Activated naive CD4-positive, alpha-beta T cell treated with anti-CD3 and anti-CD28 coated beads, Interleukin-2, amount 10 ng/mL, durations not matched to agents 7 days and 5 days (primary cell): ENCODE measurements around the gene ACAA2.
"Not testable (repeated sequence)": the region's sequence is repeated elsewhere in the genome, so short reads cannot be mapped to it uniquely, and the experiment has no call there.

ENCODE experiments used
- CTCF ChIA-PET: fragments of 350-600 bp; sonication (Branson Sonifier 250); formaldehyde crosslinking; loops from one replicate; lab custom pipeline; 2021; ENCODE audit warnings: antibody characterized with exemption; lab: Charles Lee
- DNase-seq: peaks from one replicate; pipeline ENCODE4 v3.0.0-alpha.2; 2020
- H3K27ac Mint-ChIP-seq: one replicate; pipeline ENCODE4 v1.8.0; 2021; ENCODE audit warnings: mild to moderate bottlenecking, moderate library complexity, mixed read lengths
- H3K27me3 Mint-ChIP-seq: one replicate; pipeline ENCODE4 v1.8.0; 2021; ENCODE audit warnings: mild to moderate bottlenecking, mixed read lengths
- H3K36me3 Mint-ChIP-seq: one replicate; pipeline ENCODE4 v1.8.0; 2021; ENCODE audit warnings: mixed read lengths
- H3K4me1 Mint-ChIP-seq: one replicate; pipeline ENCODE4 v1.8.0; 2021; ENCODE audit warnings: mixed read lengths
- H3K4me3 Mint-ChIP-seq: one replicate; pipeline ENCODE4 v1.8.0; 2021; ENCODE audit warnings: mild to moderate bottlenecking, moderate library complexity, mixed read lengths
- H3K9me3 Mint-ChIP-seq: one replicate; pipeline ENCODE4 v1.8.0; 2021; ENCODE audit warnings: mixed read lengths

ACAA2 gene

DNA sequence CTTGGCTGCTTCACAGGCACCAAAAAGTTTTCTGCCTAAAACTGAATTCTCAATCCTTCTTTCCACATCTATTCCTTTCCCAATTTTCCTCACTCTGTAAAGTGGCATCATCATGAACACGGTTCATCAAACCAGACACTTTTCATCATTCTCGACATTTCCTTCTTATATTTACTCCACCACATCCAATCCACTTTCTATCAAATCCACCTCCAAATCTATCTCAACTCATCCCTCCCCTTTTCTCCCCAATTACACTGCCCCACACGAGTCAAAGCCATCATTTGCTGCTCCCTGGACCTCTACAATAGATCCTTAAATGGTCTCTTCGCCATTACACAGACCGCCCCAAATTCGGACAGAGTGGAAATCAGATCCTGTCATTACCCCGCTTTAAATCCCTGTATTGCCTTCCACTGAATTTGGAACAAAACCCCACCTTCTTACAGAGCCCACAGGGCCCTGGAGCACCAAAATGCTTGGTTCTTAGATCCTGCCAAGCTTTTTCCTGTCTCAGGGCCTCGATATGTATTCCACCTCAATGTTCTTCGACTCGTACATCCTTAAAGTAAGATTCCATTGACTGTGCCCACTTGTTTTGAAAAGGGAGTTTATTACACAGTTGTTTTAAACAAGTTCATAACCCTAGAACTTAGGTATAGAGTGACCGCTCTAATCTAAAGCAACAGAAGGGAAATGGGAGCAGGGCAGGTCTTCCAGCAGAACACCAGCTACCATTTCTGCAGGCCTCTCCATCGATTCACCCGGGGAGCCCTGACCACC is 856 bp downstream of the ACAA2 start:
- peak overlapping the region; percentile 95 for H3K4me3 Mint-ChIP-seq
- no peaks in the 10 kb centered on the region for H3K27me3 Mint-ChIP-seq
- peaks cover 60% of the 10 kb centered on the region for H3K36me3 Mint-ChIP-seq
- H3K4me1 Mint-ChIP-seq: peaks cover 44% of the 10 kb centered on the region
- no peak for DNase-seq
- H3K27ac Mint-ChIP-seq: peak overlapping the region; percentile 96
- CTCF ChIA-PET: no interaction called here
- peaks cover 22% of the 10 kb centered on the region for H3K9me3 Mint-ChIP-seq

- Mint-ChIP-seq H3K4me3 (peak overlapping the region; percentile 25), H3K9me3 (peaks cover 22% of the 10 kb centered on the region), H3K27ac (no peak overlapping the region), H3K36me3 (peaks cover 60% of the 10 kb centered on the region), H3K4me1 (peaks cover 39% of the 10 kb centered on the region), H3K27me3 (no peaks in the 10 kb centered on the region)
- CTCF ChIA-PET: interaction anchor here (1.0 kb wide), 1 partner anchor 47 kb away, joined by 3 read pairs; no protein-coding TSS in a partner anchor
- DNase-seq: no peak
Measured at GRCh38 chr18:49811151-49811938, 2.0 kb downstream of the ACAA2 start.

GRCh38 chr18:49808553-49809191 is 4.7 kb downstream of the ACAA2 start:
- peaks cover 24% of the 10 kb centered on the region for H3K4me1 Mint-ChIP-seq
- H3K27ac Mint-ChIP-seq, H3K27me3 Mint-ChIP-seq, DNase-seq, H3K4me3 Mint-ChIP-seq, CTCF ChIA-PET: not testable (repeated sequence)
- peaks cover 22% of the 10 kb centered on the region for H3K9me3 Mint-ChIP-seq
- peaks cover 48% of the 10 kb centered on the region for H3K36me3 Mint-ChIP-seq

DNA sequence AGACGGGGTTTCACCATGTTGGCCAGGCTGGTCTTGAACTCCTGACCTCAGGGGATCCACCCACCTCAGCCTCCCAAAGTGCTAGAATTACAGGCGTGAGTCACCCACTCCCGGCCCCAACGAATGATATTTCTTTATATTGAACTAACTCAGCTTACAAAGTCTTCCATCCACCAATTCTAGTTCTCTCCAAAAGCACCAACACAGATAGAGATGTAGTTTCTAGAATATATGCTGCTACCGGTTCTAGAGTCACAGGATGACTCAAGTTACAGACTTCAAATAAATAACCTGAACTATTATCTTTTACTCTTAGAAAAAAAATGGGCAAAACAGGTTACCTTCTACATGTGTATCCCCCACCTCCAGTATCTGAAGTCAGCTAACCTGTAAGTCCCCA is 9.2 kb downstream of the ACAA2 start:
- Mint-ChIP-seq H3K27me3 (no peaks in the 10 kb centered on the region), H3K27ac (no peak overlapping the region), H3K4me1 (peaks cover 5% of the 10 kb centered on the region), H3K4me3 (no peak overlapping the region), H3K9me3 (peaks cover 10% of the 10 kb centered on the region), H3K36me3 (peaks cover 40% of the 10 kb centered on the region)
- DNase-seq: no peak
- CTCF ChIA-PET: no interaction called here

DNA sequence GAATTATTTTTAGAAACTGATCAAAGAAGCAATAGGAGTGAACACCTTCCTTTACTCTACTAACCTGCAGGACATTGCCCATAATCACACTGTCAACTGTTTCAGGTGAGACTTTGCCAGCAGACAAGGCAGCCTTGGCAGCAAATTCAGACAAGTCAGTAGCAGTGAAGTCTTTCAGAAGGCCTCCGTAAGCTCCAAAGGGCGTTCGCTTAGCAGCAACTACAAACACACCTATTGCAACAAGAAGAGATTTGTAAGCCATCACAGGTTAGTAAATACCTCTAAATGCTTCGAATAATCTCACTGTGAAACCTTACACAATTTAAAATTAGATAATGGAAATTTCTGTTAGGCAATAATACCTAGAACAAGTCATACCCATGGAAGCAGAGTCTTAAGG is 10.7 kb downstream of the ACAA2 start:
- H3K9me3 Mint-ChIP-seq: no peaks in the 10 kb centered on the region
- no peak for DNase-seq
- H3K27me3 Mint-ChIP-seq: no peaks in the 10 kb centered on the region
- H3K4me3 Mint-ChIP-seq: no peak overlapping the region
- no peak overlapping the region for H3K27ac Mint-ChIP-seq
- CTCF ChIA-PET: no interaction called here
- H3K36me3 Mint-ChIP-seq: peaks cover 36% of the 10 kb centered on the region
- peaks cover 5% of the 10 kb centered on the region for H3K4me1 Mint-ChIP-seq

DNA sequence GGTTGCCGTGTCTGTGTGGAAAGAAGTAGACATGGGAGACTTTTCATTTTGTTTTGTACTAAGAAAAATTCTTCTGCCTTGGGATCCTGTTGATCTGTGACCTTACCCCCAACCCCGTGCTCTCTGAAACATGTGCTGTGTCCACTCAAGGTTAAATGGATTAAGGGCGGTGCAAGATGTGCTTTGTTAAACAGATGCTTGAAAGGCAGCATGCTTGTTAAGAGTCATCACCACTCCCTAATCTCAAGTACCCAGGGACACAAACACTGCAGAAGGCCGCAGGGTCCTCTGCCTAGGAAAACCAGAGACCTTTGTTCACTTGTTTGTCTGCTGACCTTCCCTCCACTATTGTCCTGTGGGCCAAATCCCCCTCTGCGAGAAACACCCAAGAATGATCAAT is 12.8 kb downstream of the ACAA2 start:
- DNase-seq, H3K4me3 Mint-ChIP-seq, H3K27ac Mint-ChIP-seq, H3K27me3 Mint-ChIP-seq, CTCF ChIA-PET, H3K9me3 Mint-ChIP-seq: not testable (repeated sequence)
- Mint-ChIP-seq H3K36me3 (peaks cover 43% of the 10 kb centered on the region), H3K4me1 (peaks cover 17% of the 10 kb centered on the region)

GRCh38 chr18:49799806-49800205 is 13.5 kb downstream of the ACAA2 start:
- H3K27ac Mint-ChIP-seq, CTCF ChIA-PET, H3K4me3 Mint-ChIP-seq, DNase-seq, H3K27me3 Mint-ChIP-seq, H3K9me3 Mint-ChIP-seq: not testable (repeated sequence)
- Mint-ChIP-seq H3K36me3 (peaks cover 46% of the 10 kb centered on the region), H3K4me1 (peaks cover 16% of the 10 kb centered on the region)

DNA sequence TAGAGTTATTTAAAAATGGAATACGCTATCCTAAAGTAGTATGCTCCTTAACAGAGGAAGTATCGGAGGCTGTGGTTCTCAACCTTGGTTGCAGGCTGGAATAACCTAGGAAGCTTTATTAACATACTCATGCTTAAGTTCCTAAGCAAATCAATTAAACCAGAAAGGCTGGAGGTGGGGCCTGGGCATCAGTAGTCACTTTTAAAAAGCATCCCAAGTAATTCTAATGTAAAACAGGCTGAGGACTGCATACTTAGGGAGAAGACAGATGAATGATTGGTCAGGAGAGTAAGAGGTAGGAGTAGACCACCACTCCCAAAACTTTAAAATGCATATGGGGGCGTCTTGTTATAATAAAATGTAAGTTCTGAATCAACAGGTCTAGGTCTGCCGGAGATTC is 15.3 kb downstream of the ACAA2 start:
- DNase-seq: no peak
- no peak overlapping the region for H3K27ac Mint-ChIP-seq
- peaks cover 14% of the 10 kb centered on the region for H3K4me1 Mint-ChIP-seq
- H3K4me3 Mint-ChIP-seq: no peak overlapping the region
- H3K9me3 Mint-ChIP-seq: no peaks in the 10 kb centered on the region
- CTCF ChIA-PET: no interaction called here
- no peaks in the 10 kb centered on the region for H3K27me3 Mint-ChIP-seq
- peaks cover 53% of the 10 kb centered on the region for H3K36me3 Mint-ChIP-seq

- Mint-ChIP-seq H3K4me1 (peaks cover 14% of the 10 kb centered on the region), H3K36me3 (peaks cover 58% of the 10 kb centered on the region), H3K27me3 (no peaks in the 10 kb centered on the region), H3K4me3 (no peak overlapping the region), H3K27ac (no peak overlapping the region), H3K9me3 (no peaks in the 10 kb centered on the region)
- CTCF ChIA-PET: no interaction called here
- no peak for DNase-seq
Measured at GRCh38 chr18:49795612-49796552, 17.5 kb downstream of the ACAA2 start.

- DNase-seq: no peak
- H3K4me3 Mint-ChIP-seq: no peak overlapping the region
- no peak overlapping the region for H3K27ac Mint-ChIP-seq
- H3K27me3 Mint-ChIP-seq: no peaks in the 10 kb centered on the region
- CTCF ChIA-PET: no interaction called here
- no peaks in the 10 kb centered on the region for H3K9me3 Mint-ChIP-seq
- peaks cover 17% of the 10 kb centered on the region for H3K4me1 Mint-ChIP-seq
- H3K36me3 Mint-ChIP-seq: peaks cover 65% of the 10 kb centered on the region
Measured at GRCh38 chr18:49794743-49795142, 18.6 kb downstream of the ACAA2 start.

GRCh38 chr18:49789560-49790134 is 23.7 kb downstream of the ACAA2 start:
- H3K36me3 Mint-ChIP-seq: peaks cover 73% of the 10 kb centered on the region
- H3K9me3 Mint-ChIP-seq, H3K4me3 Mint-ChIP-seq, DNase-seq, H3K27me3 Mint-ChIP-seq: not testable (repeated sequence)
- peaks cover 44% of the 10 kb centered on the region for H3K4me1 Mint-ChIP-seq
- CTCF ChIA-PET: interaction anchor here (1.5 kb wide), 1 partner anchor 71 kb away, joined by 3 read pairs; no protein-coding TSS in a partner anchor
- H3K27ac Mint-ChIP-seq: peak overlapping the region; percentile 60

DNA sequence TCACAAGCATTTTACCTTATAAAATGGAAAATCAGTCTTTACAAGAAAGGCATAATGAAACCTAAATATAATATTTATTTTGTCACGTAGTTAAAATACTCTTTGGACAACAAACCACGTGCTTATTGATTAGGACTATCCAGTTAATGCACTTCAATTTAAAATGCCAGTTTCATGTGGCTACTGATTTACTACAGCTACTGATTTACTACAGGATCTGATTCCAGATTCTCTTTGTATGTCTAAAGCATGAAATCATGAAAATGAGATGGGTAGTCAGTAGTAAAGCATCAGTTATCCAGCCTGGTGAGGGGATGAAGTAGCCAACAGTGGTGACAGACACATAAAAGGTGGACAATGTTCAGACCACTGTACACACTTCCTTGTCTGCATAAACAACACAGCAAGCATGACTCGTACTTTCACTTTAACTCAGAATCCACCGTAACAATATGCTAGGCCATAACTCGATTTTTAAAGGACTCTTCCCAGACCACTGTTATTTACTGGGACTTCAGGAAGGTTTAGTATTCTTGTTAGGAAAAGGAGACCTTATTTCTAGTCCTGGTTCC is 24.9 kb downstream of the ACAA2 start:
- H3K36me3 Mint-ChIP-seq: peaks cover 76% of the 10 kb centered on the region
- no peak for DNase-seq

More for the DNA sequence above, 24.9 kb downstream of the ACAA2 start:
- H3K9me3 Mint-ChIP-seq: no peaks in the 10 kb centered on the region
- H3K27ac Mint-ChIP-seq: peak overlapping the region; percentile 84
- peaks cover 51% of the 10 kb centered on the region for H3K4me1 Mint-ChIP-seq
- CTCF ChIA-PET: interaction anchor here (1.4 kb wide), 1 partner anchor 70 kb away, joined by 4 read pairs; no protein-coding TSS in a partner anchor
- H3K4me3 Mint-ChIP-seq: no peak overlapping the region
- no peaks in the 10 kb centered on the region for H3K27me3 Mint-ChIP-seq
